HCT116 (cell line): ENCODE results near the gene CDC42BPB. TPM values are rescaled to one million over a fixed set of nuclear protein-coding genes. Genes with fewer than 3 reads are reported as not detected.

Source experiments
- ATAC-seq: fragments of 200-7000 bp; cut with Tn5 transposase; 2 replicates; pipeline ENCODE4 v1.9.1; 2020; ENCODE audit warnings: mild to moderate bottlenecking, moderate library complexity
- BruUV-seq: library from RNA; stranded (reverse); fragments of 400-500 nt; replicated peaks from 2 replicates; lab custom pipeline; 2021; lab: Mats Ljungman, UMichigan
- CTCF ChIA-PET: fragments of 300-600 bp; sonication (Branson Sonifier 250); formaldehyde crosslinking; loops from one replicate; lab custom pipeline; 2021; ENCODE audit warnings: antibody characterized with exemption; lab: Charles Lee
- POLR2A ChIA-PET: fragments of 300-600, 350-600 bp; sonication (Branson Sonifier 250); formaldehyde crosslinking; loops from one replicate; lab custom pipeline; 2021; ENCODE audit warnings: antibody characterized with exemption; lab: Charles Lee
- RAD21 ChIA-PET, 2 experiments: fragments of 300-600 bp; sonication (Branson Sonifier 250); formaldehyde crosslinking; loops; one replicate each; lab custom pipeline; 2023; ENCODE audit warnings: low total read pairs in 2 of 2; ENCODE audit not compliant: uncharacterized antibody in 2 of 2, unreplicated experiment in 2 of 2, low non-redundant PET in 1 of 2; lab: Charles Lee
- DNase-seq: peaks from one replicate; pipeline ENCODE4 v3.0.0-alpha.2; 2010; ENCODE audit warnings: low read depth, low spot score
- H2AFZ ChIP-seq: fragments of 200-600 bp; shearing (Covaris generic), sonication (generic); 2 replicates; pipeline ENCODE4 v1.6.1; 2017; ENCODE audit warnings: low read depth, mixed run types, mixed read lengths, antibody characterized with exemption, low read length; ENCODE audit not compliant: poor library complexity, severe bottlenecking
- H3K27ac ChIP-seq: 2 replicates; pipeline ENCODE4 v1.5.1; 2012; ENCODE audit warnings: low read depth, low read length
- H3K27me3 ChIP-seq: fragments of 200-600 bp; sonication (generic); 2 replicates; pipeline ENCODE4 v1.6.1; 2016; ENCODE audit warnings: mixed run types, low read length, mixed read lengths; ENCODE audit not compliant: insufficient read depth
- H3K36me3 ChIP-seq, 2 experiments: fragments of 200-500 bp in 1 of 2; fragments of 200-600 bp in 1 of 2; sonication (Bioruptor generic) in 1 of 2; sonication (generic) in 1 of 2; 2 replicates each; pipeline versions ENCODE4 v1.5.1 to v1.6.1; 2014 to 2016; ENCODE audit warnings: low read length in 2 of 2, inconsistent platforms in 1 of 2, mixed read lengths in 1 of 2, mixed run types in 1 of 2; ENCODE audit not compliant: insufficient read depth in 2 of 2, control insufficient read depth in 1 of 2
- H3K4me1 ChIP-seq, 2 experiments: fragments of 200-600 bp in 1 of 2; sonication (generic) in 1 of 2; 2 replicates each; pipeline versions ENCODE4 v1.5.1 to v1.6.1; 2012 to 2017; ENCODE audit warnings: low read length in 2 of 2, inconsistent platforms in 1 of 2, mild to moderate bottlenecking in 1 of 2, mixed read lengths in 1 of 2, mixed run types in 1 of 2, moderate library complexity in 1 of 2; ENCODE audit not compliant: insufficient read depth in 2 of 2, control insufficient read depth in 1 of 2
- H3K4me2 ChIP-seq: fragments of 200-600 bp; sonication (generic); 2 replicates; pipeline ENCODE4 v1.6.1; 2017; ENCODE audit warnings: mixed run types, low read length, mixed read lengths
- H3K4me3 ChIP-seq, 2 experiments: fragments of 200-600 bp in 1 of 2; sonication (generic) in 1 of 2; replicated peaks in 1 of 2; 2 replicates each; pipeline ENCODE4 v1.5.1; 2011 to 2016; ENCODE audit warnings: low read length in 2 of 2, control low read depth in 1 of 2, low read depth in 1 of 2, mild to moderate bottlenecking in 1 of 2, mixed read lengths in 1 of 2, mixed run types in 1 of 2
- H3K79me2 ChIP-seq: fragments of 200-600 bp; sonication (generic); 2 replicates; pipeline ENCODE4 v1.6.1; 2017; ENCODE audit warnings: mild to moderate bottlenecking, mixed run types, low read length, moderate library complexity, mixed read lengths; ENCODE audit not compliant: insufficient read depth
- H3K9ac ChIP-seq: fragments of 200-600 bp; sonication (generic); 2 replicates; pipeline ENCODE4 v1.6.1; 2016; ENCODE audit warnings: low read length, mixed read lengths
- H3K9me2 ChIP-seq: fragments of 200-600 bp; sonication (generic), shearing (Covaris generic); 2 replicates; pipeline ENCODE4 v1.6.1; 2017; ENCODE audit warnings: mixed run types, mild to moderate bottlenecking, moderate library complexity; ENCODE audit not compliant: insufficient read depth
- H3K9me3 ChIP-seq, 2 experiments: fragments of 200-500 bp in 1 of 2; fragments of 200-600 bp in 1 of 2; sonication (Bioruptor generic) in 1 of 2; sonication (generic) in 1 of 2; 2 replicates each; pipeline ENCODE4 v1.6.1; 2014 to 2017; ENCODE audit warnings: low read length in 2 of 2, mixed read lengths in 2 of 2, inconsistent platforms in 1 of 2, low read depth in 1 of 2, mild to moderate bottlenecking in 1 of 2, mixed run types in 1 of 2, moderate library complexity in 1 of 2; ENCODE audit not compliant: control insufficient read depth in 1 of 2, insufficient read depth in 1 of 2
- H4K20me1 ChIP-seq: fragments of 200-600 bp; sonication (generic), shearing (Covaris generic); 2 replicates; pipeline ENCODE4 v1.6.1; 2017; ENCODE audit warnings: mixed run types, mild to moderate bottlenecking, moderate library complexity; ENCODE audit not compliant: insufficient read depth
- ELF1 ChIP-seq: IDR thresholded peaks from 2 replicates; pipeline ENCODE4 v1.6.1; 2012; ENCODE audit warnings: low read depth, borderline replicate concordance
- EZH2phosphoT487 ChIP-seq: fragments of 200-600 bp; IDR thresholded peaks from 2 replicates; pipeline ENCODE4 v1.6.1; 2018; ENCODE audit warnings: antibody characterized with exemption, borderline replicate concordance
- JUND ChIP-seq: IDR thresholded peaks from 2 replicates; pipeline ENCODE4 v1.6.1; 2012
- POLR2A ChIP-seq: IDR thresholded peaks from 2 replicates; pipeline ENCODE4 v1.7.0; 2011; ENCODE audit warnings: borderline replicate concordance; ENCODE audit not compliant: insufficient read depth, insufficient read length; ENCODE audit errors: extremely low read depth
- POLR2AphosphoS5 ChIP-seq: IDR thresholded peaks from 2 replicates; pipeline ENCODE4 v1.6.1; 2011; ENCODE audit warnings: mild to moderate bottlenecking, low read depth, low read length, moderate library complexity
- SIN3A ChIP-seq: IDR thresholded peaks from 2 replicates; pipeline ENCODE4 v1.6.1; 2012; ENCODE audit warnings: low read depth
- SP1 ChIP-seq: IDR thresholded peaks from 2 replicates; pipeline ENCODE4 v1.6.1; 2012; ENCODE audit warnings: low read depth
- YY1 ChIP-seq: IDR thresholded peaks from 2 replicates; pipeline ENCODE4 v1.6.1; 2011; ENCODE audit warnings: low read length, low read depth, moderate library complexity, mild to moderate bottlenecking; ENCODE audit not compliant: insufficient replicate concordance; ENCODE audit errors: extremely low read depth
- ZNF274 ChIP-seq: fragments of 200-500 bp; sonication (Bioruptor generic); IDR thresholded peaks from 2 replicates; pipeline ENCODE4 v1.6.1; 2014; ENCODE audit warnings: mild to moderate bottlenecking, low read depth, low read length, inconsistent platforms
- intact Hi-C: fragments of 100-400 bp; cut with micrococcal nuclease; formaldehyde crosslinking; loops from 2 replicates; pipeline ENCODE4 v1.10.0; 2022
- total RNA-seq: library from RNA; stranded (reverse); gene quantifications from one replicate; pipeline ENCODE4 v1.2.1, GENCODE V29; 2021; ENCODE audit not compliant: unreplicated experiment
- TF ChIP-seq, protein P1 (sequence below): IDR thresholded peaks from 2 replicates; pipeline ENCODE4 v1.6.1; 2012; ENCODE audit warnings: low read depth
- TF ChIP-seq, protein P2 (sequence below): IDR thresholded peaks from 2 replicates; pipeline ENCODE4 v1.6.1; 2012
- TF ChIP-seq, protein P3 (sequence below), 3 experiments: fragments of 200-600 bp in 1 of 3; sonication (generic) in 1 of 3; IDR thresholded peaks in 2 of 3; conservative IDR thresholded peaks in 1 of 3; 2 replicates each; pipeline ENCODE4 v1.5.1; 2012 to 2017; ENCODE audit warnings: low read depth in 2 of 3, low read length in 2 of 3, antibody characterized with exemption in 1 of 3, borderline replicate concordance in 1 of 3, control low read depth in 1 of 3, mild to moderate bottlenecking in 1 of 3, mixed read lengths in 1 of 3, mixed run types in 1 of 3, moderate library complexity in 1 of 3; ENCODE audit not compliant: insufficient read depth in 1 of 3
- TF ChIP-seq, protein P4 (sequence below): IDR thresholded peaks from 2 replicates; pipeline ENCODE4 v1.6.1; 2011; ENCODE audit warnings: mild to moderate bottlenecking, low read length, moderate library complexity; ENCODE audit not compliant: insufficient replicate concordance; ENCODE audit errors: extremely low read depth

CDC42BPB gene
- total RNA-seq, 1 experiment from 2014 or later = 85.6 TPM

DNA sequence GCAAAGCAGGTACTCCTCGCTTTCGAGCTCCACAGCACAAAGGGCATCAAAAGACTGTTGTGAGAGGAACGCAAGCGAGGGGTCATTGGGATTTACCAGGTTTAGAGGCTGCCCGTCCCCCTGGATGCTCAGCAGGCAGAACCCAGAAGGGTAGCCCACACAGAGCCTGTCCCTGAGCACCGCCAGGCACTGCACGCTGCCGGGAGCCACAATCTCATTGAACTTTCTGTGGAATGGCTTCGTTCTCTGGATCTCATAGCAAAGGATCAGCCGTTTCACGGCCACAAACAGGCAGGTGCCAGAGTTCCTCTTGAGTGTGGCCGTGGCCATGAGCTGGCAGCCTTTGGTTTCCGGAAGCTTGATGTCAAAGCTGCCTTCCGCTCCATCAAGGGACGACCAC is 113.4 kb downstream of the CDC42BPB start (continued):
- TF ChIP-seq, protein P1, sequence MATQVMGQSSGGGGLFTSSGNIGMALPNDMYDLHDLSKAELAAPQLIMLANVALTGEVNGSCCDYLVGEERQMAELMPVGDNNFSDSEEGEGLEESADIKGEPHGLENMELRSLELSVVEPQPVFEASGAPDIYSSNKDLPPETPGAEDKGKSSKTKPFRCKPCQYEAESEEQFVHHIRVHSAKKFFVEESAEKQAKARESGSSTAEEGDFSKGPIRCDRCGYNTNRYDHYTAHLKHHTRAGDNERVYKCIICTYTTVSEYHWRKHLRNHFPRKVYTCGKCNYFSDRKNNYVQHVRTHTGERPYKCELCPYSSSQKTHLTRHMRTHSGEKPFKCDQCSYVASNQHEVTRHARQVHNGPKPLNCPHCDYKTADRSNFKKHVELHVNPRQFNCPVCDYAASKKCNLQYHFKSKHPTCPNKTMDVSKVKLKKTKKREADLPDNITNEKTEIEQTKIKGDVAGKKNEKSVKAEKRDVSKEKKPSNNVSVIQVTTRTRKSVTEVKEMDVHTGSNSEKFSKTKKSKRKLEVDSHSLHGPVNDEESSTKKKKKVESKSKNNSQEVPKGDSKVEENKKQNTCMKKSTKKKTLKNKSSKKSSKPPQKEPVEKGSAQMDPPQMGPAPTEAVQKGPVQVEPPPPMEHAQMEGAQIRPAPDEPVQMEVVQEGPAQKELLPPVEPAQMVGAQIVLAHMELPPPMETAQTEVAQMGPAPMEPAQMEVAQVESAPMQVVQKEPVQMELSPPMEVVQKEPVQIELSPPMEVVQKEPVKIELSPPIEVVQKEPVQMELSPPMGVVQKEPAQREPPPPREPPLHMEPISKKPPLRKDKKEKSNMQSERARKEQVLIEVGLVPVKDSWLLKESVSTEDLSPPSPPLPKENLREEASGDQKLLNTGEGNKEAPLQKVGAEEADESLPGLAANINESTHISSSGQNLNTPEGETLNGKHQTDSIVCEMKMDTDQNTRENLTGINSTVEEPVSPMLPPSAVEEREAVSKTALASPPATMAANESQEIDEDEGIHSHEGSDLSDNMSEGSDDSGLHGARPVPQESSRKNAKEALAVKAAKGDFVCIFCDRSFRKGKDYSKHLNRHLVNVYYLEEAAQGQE = no peak
- TF ChIP-seq, protein P2, sequence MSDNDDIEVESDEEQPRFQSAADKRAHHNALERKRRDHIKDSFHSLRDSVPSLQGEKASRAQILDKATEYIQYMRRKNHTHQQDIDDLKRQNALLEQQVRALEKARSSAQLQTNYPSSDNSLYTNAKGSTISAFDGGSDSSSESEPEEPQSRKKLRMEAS = no peak

DNA sequence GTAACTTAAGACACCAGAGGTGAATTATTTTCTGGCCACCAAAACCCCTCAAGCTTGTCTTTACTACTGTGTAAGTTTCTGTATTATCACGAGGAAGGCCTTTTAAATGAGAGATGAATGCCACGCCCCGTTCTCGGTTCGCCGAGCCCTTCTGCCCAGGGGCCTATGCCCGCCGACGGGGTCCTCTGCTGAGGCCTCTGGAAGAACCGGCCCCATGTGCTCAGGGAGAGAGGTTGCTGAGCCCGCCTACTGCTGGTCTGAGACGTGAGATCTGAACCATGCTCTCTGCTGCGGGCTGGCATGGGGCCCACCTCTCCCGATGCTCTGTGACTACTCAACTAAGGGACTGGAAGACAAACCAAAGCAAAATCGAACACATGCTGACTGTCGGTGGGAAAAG is 113.9 kb downstream of the CDC42BPB start:
- no peaks in the 10 kb centered on the region for H4K20me1 ChIP-seq
- no peaks in the 10 kb centered on the region for H3K27me3 ChIP-seq
- no peak overlapping the region for H2AFZ ChIP-seq
- RAD21 ChIA-PET = no interaction called here
- no peak overlapping the region for H3K4me3 ChIP-seq
- H3K9ac ChIP-seq = no peak overlapping the region
- no peaks in the 10 kb centered on the region for H3K9me2 ChIP-seq
- no TSS peak for BruUV-seq
- no peak overlapping the region for H3K27ac ChIP-seq
- H3K79me2 ChIP-seq = no peaks in the 10 kb centered on the region
- DNase-seq (no peak), ATAC-seq (no peak)
- H3K36me3 ChIP-seq = peaks cover 23 to 40% of the 10 kb centered on the region in 2 experiments
- no peaks in the 10 kb centered on the region for H3K4me1 ChIP-seq
- POLR2A ChIA-PET = no interaction called here
- CTCF ChIA-PET = no interaction called here
- no peak overlapping the region for H3K4me2 ChIP-seq
- intact Hi-C loops = no loop called here
- no peaks in the 10 kb centered on the region for H3K9me3 ChIP-seq
- no peak for TF ChIP-seq SIN3A
- TF ChIP-seq ELF1 = no peak
- TF ChIP-seq ZNF274 = no peak
- TF ChIP-seq SP1 = no peak
- TF ChIP-seq, protein P3, sequence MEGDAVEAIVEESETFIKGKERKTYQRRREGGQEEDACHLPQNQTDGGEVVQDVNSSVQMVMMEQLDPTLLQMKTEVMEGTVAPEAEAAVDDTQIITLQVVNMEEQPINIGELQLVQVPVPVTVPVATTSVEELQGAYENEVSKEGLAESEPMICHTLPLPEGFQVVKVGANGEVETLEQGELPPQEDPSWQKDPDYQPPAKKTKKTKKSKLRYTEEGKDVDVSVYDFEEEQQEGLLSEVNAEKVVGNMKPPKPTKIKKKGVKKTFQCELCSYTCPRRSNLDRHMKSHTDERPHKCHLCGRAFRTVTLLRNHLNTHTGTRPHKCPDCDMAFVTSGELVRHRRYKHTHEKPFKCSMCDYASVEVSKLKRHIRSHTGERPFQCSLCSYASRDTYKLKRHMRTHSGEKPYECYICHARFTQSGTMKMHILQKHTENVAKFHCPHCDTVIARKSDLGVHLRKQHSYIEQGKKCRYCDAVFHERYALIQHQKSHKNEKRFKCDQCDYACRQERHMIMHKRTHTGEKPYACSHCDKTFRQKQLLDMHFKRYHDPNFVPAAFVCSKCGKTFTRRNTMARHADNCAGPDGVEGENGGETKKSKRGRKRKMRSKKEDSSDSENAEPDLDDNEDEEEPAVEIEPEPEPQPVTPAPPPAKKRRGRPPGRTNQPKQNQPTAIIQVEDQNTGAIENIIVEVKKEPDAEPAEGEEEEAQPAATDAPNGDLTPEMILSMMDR (IDR thresholded peaks at IDR 0.05 in 2 of 3, conservative IDR thresholded peaks at IDR 0.05 in 1 of 3; ENCODE audit: borderline replicate concordance in 1 of 3, insufficient read depth in 1 of 3, low read depth in 2 of 3, low read length in 2 of 3) = no peak
- TF ChIP-seq POLR2A = no peak
- no peak for TF ChIP-seq YY1
- TF ChIP-seq JUND = no peak
- no peak for TF ChIP-seq EZH2phosphoT487
- TF ChIP-seq, protein P4, sequence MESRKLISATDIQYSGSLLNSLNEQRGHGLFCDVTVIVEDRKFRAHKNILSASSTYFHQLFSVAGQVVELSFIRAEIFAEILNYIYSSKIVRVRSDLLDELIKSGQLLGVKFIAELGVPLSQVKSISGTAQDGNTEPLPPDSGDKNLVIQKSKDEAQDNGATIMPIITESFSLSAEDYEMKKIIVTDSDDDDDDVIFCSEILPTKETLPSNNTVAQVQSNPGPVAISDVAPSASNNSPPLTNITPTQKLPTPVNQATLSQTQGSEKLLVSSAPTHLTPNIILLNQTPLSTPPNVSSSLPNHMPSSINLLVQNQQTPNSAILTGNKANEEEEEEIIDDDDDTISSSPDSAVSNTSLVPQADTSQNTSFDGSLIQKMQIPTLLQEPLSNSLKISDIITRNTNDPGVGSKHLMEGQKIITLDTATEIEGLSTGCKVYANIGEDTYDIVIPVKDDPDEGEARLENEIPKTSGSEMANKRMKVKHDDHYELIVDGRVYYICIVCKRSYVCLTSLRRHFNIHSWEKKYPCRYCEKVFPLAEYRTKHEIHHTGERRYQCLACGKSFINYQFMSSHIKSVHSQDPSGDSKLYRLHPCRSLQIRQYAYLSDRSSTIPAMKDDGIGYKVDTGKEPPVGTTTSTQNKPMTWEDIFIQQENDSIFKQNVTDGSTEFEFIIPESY = no peak
- TF ChIP-seq, protein P1 = no peak
- no peak for TF ChIP-seq POLR2AphosphoS5
